B cell (primary cell): ENCODE data around the gene NUMB. TPM values are rescaled to one million over a fixed set of nuclear protein-coding genes. Genes with fewer than 3 reads are reported as not detected.
"Not testable (repeated sequence)": the region's sequence is repeated elsewhere in the genome, so short reads cannot be mapped to it uniquely, and the experiment has no call there.

Experiments used
- ATAC-seq: fragments of 200-7000 bp; cut with Tn5 transposase; one replicate; pipeline ENCODE4 v1.10.0; 2021; ENCODE audit warnings: low read depth, mild to moderate bottlenecking, moderate number of reproducible peaks, moderate library complexity
- CTCF ChIA-PET: fragments of 350-600 bp; sonication (Branson Sonifier 250); formaldehyde crosslinking; loops from one replicate; lab custom pipeline; 2021; ENCODE audit warnings: antibody characterized with exemption, inconsistent platforms; lab: Charles Lee
- POLR2A ChIA-PET: fragments of 350-600 bp; sonication (Branson Sonifier 250); formaldehyde crosslinking; loops from one replicate; lab custom pipeline; 2021; ENCODE audit warnings: antibody characterized with exemption; lab: Charles Lee
- DNase-seq: peaks from one replicate; pipeline ENCODE4 v3.0.0; 2013
- H2AFZ ChIP-seq: 2 replicates; pipeline ENCODE4 v1.6.1; 2012; ENCODE audit warnings: mild to moderate bottlenecking, low read depth, low read length; ENCODE audit not compliant: insufficient read depth, poor library complexity, severe bottlenecking
- H3K27ac ChIP-seq, 2 donors: 1 replicate in 1 of 2; 2 replicates in 1 of 2; pipeline ENCODE4 v1.5.1; 2012 to 2013; ENCODE audit warnings: low read length in 2 of 2, mild to moderate bottlenecking in 2 of 2, moderate library complexity in 1 of 2
- H3K27me3 ChIP-seq, 4 experiments: fragments of 200-600 bp in 1 of 4; sonication (generic) in 1 of 4; replicated peaks in 1 of 4; 1 replicate in 2 of 4; 2 replicates in 2 of 4; pipeline versions ENCODE4 v1.6.1 to v1.7.0; 2013 to 2016; ENCODE audit warnings: low read length in 3 of 4, mild to moderate bottlenecking in 2 of 4, mixed read lengths in 1 of 4, moderate library complexity in 1 of 4; ENCODE audit not compliant: insufficient read depth in 4 of 4, control insufficient read depth in 3 of 4; ENCODE audit errors: control extremely low read depth in 1 of 4
- H3K36me3 ChIP-seq, 2 experiments: replicated peaks in 1 of 2; 1 replicate in 1 of 2; 2 replicates in 1 of 2; pipeline versions ENCODE4 v1.6.1 to v1.7.1; 2013; ENCODE audit warnings: low read length in 1 of 2; ENCODE audit not compliant: insufficient read depth in 2 of 2, control insufficient read depth in 1 of 2; ENCODE audit errors: control extremely low read depth in 1 of 2, extremely low read depth in 1 of 2
- H3K4me1 ChIP-seq, 2 donors: fragments of 200-600 bp in 1 of 2; sonication (generic) in 1 of 2; 1 replicate in 1 of 2; 2 replicates in 1 of 2; pipeline versions ENCODE4 v1.5.1 to v1.6.1; 2013 to 2017; ENCODE audit warnings: low read length in 2 of 2; ENCODE audit not compliant: control insufficient read depth in 2 of 2, insufficient read depth in 2 of 2
- H3K4me2 ChIP-seq: replicated peaks from 2 replicates; pipeline ENCODE3; 2012; ENCODE audit warnings: mild to moderate bottlenecking, low read depth, low read length; ENCODE audit not compliant: poor library complexity, severe bottlenecking
- H3K4me3 ChIP-seq, 5 experiments: fragments of 200-600 bp in 1 of 5; sonication (generic) in 1 of 5; 1 replicate in 3 of 5; 2 replicates in 2 of 5; pipeline versions ENCODE4 v1.5.1 to v1.7.0; 2011 to 2016; ENCODE audit warnings: low read length in 4 of 5, mild to moderate bottlenecking in 4 of 5, low read depth in 2 of 5, control low read depth in 1 of 5, moderate library complexity in 1 of 5; ENCODE audit not compliant: insufficient read depth in 1 of 5; ENCODE audit errors: control extremely low read depth in 1 of 5, extremely low read depth in 1 of 5
- H3K79me2 ChIP-seq: fragments of 200-600 bp; sonication (generic); one replicate; pipeline ENCODE4 v1.6.0; 2016; ENCODE audit warnings: low read length; ENCODE audit not compliant: control insufficient read depth, insufficient read depth
- H3K9ac ChIP-seq: fragments of 200-600 bp; sonication (generic); 2 replicates; pipeline ENCODE4 v1.6.1; 2017; ENCODE audit warnings: mild to moderate bottlenecking, low read length, moderate library complexity
- H3K9me3 ChIP-seq, 3 donors: one replicate each; pipeline versions ENCODE4 v1.6.1 to v1.7.1; 2013; ENCODE audit warnings: low read length in 2 of 3; ENCODE audit not compliant: control insufficient read depth in 2 of 3, insufficient read depth in 1 of 3; ENCODE audit errors: control extremely low read depth in 1 of 3
- H4K20me1 ChIP-seq: 2 replicates; pipeline ENCODE4 v1.6.0; 2012; ENCODE audit warnings: mild to moderate bottlenecking, low read length; ENCODE audit not compliant: insufficient read depth, control insufficient read depth, poor library complexity, severe bottlenecking
- H3K27ac Mint-ChIP-seq: one replicate; pipeline ENCODE4 v1.8.0; 2021; ENCODE audit warnings: mixed read lengths
- H3K27me3 Mint-ChIP-seq: one replicate; pipeline ENCODE4 v1.8.0; 2021; ENCODE audit warnings: mixed read lengths
- H3K4me1 Mint-ChIP-seq: one replicate; pipeline ENCODE4 v1.8.0; 2021; ENCODE audit warnings: mixed read lengths
- H3K4me3 Mint-ChIP-seq: one replicate; pipeline ENCODE4 v1.8.0; 2021; ENCODE audit warnings: mixed read lengths
- H3K9me3 Mint-ChIP-seq: one replicate; pipeline ENCODE4 v1.8.0; 2022; ENCODE audit warnings: mixed read lengths; ENCODE audit not compliant: insufficient read depth
- CTCF ChIP-seq: fragments of 200-600 bp; IDR thresholded peaks from one replicate; pipeline ENCODE4 v1.8.0; 2022; ENCODE audit warnings: antibody characterized with exemption, mild to moderate bottlenecking
- EZH2 ChIP-seq: IDR thresholded peaks from 2 replicates; pipeline ENCODE4 v1.6.1; 2012; ENCODE audit warnings: borderline replicate concordance, low read depth, mild to moderate bottlenecking, moderate library complexity, low read length; ENCODE audit not compliant: insufficient read depth, poor library complexity, severe bottlenecking
- WGBS: methylation state at CpG from one replicate; pipeline ENCODE4 v1.1.5; 2013; ENCODE audit warnings: missing lambda C conversion rate; ENCODE audit not compliant: insufficient coverage; 5-methylcytosine and 5-hydroxymethylcytosine counted together
- intact Hi-C: fragments of 100-400 bp; cut with micrococcal nuclease; formaldehyde crosslinking; loops from one replicate; pipeline ENCODE4 v1.10.0; 2022
- polyA plus RNA-seq: library from polyadenylated mRNA; depleted of rRNA; stranded (reverse); fragments of >200 nt; gene quantifications from 2 replicates; pipeline ENCODE4 v1.2.3, GENCODE V29; 2012
- total RNA-seq, 2 donors: library from RNA; stranded (reverse); fragments of 120-200 nt in 1 of 2; gene quantifications; 1 replicate in 1 of 2; 2 replicates in 1 of 2; pipeline versions ENCODE4 v1.2.3 to v1.2.4, GENCODE V29; 2013 to 2022

NUMB gene
- total and polyA plus RNA-seq, 2 donors (not counting 1 experiment from before 2014, with no cell fraction given): 63.4 to 102 TPM

DNA sequence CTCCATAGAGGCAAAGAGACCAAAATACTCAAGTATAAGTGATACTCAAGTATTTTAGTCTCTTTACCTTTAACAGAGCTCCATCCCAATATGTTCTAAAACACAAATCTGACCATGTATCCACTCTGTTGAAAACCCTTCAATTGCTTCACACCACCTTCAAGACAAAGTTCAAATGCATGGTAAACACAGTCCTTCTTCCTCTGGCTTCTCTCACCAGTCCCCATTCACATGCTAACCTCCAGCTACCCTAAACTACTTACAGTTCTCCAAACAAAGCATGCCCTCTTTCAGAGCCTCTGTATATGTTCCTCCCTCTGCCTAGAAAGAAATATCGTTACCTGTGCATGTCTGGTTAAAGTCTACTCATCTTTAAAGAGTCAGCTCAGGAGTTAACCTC is 100.2 kb downstream of the NUMB start:
- Mint-ChIP-seq H3K27me3 (no peaks in the 10 kb centered on the region), H3K27ac (no peak overlapping the region), H3K4me1 (peaks cover 14% of the 10 kb centered on the region), H3K9me3 (no peaks in the 10 kb centered on the region), H3K4me3 (no peak overlapping the region)
- no peak for ATAC-seq
- ChIA-PET POLR2A (no interaction called here), CTCF (interaction anchor here (0.7 to 1.5 kb wide), 2 partner anchors 63 to 555 kb away, joined by 3 to 7 read pairs; no protein-coding TSS in a partner anchor)
- no peak for DNase-seq
- Histone ChIP-seq H3K4me3 (no peak overlapping the region), H3K9ac (no peak overlapping the region), H3K79me2 (peaks cover 40% of the 10 kb centered on the region), H3K27ac (no peak overlapping the region), H3K9me3 (no peaks in the 10 kb centered on the region), H4K20me1 (no peaks in the 10 kb centered on the region), H3K4me2 (no peak overlapping the region), H3K27me3 (no peaks in the 10 kb centered on the region), H3K36me3 (peaks cover 3 to 10% of the 10 kb centered on the region in 2 experiments), H3K4me1 (no peaks in the 10 kb centered on the region), H2AFZ (no peak overlapping the region)
- TF ChIP-seq CTCF: no peak
- no peak for TF ChIP-seq EZH2
- WGBS: 100% methylated on average over 1 of the region's 1 CpG
- intact Hi-C loops: no loop called here

DNA sequence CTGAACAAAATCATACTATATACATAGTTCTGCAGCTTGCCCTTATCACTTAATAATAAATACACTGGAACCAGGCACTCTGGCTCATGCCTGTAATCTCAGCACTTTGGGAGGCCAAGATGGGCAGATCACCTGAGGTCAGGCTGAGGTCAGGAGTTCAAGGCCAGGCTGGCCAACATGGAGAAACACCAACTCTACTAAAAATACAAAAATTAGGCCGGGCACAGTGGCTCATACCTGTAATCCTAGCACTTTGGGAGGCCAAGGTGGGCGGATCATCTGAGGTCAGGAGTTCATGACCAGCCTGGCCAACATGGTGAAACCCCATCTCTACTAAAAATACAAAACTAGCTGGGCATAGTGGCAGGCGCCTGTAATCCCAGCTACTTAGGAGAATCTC is 109.3 kb downstream of the NUMB start:
- CTCF ChIA-PET: interaction anchor here (1.3 kb wide), 1 partner anchor 54 kb away, joined by 3 read pairs; no protein-coding TSS in a partner anchor
- H3K4me1 Mint-ChIP-seq, H3K9ac ChIP-seq, H3K9me3 ChIP-seq, H3K27ac ChIP-seq, H3K4me2 ChIP-seq, intact Hi-C loops, H3K27ac Mint-ChIP-seq, ATAC-seq, H3K9me3 Mint-ChIP-seq, DNase-seq, POLR2A ChIA-PET, H3K27me3 ChIP-seq, H2AFZ ChIP-seq, H3K4me3 ChIP-seq, H3K36me3 ChIP-seq, H3K4me3 Mint-ChIP-seq, H3K27me3 Mint-ChIP-seq, H3K4me1 ChIP-seq: not testable (repeated sequence)
- 100% methylated on average over 2 of the region's 3 CpGs for WGBS
- peaks cover 28% of the 10 kb centered on the region for H3K79me2 ChIP-seq
- H4K20me1 ChIP-seq: peaks cover 12% of the 10 kb centered on the region
